Left ventricle myocardium inferior (tissue), 1 donor: ENCODE data around the gene COA7. TPM values are rescaled to one million over a fixed set of nuclear protein-coding genes. Genes with fewer than 3 reads are reported as not detected.

Source experiments
- DNase-seq: peaks from one replicate; pipeline ENCODE4 v3.0.0-alpha.2; 2020
- H3K27ac ChIP-seq: fragments of 200-600 bp; replicated peaks from 2 replicates; pipeline ENCODE4 v1.8.0; 2021
- H3K27me3 ChIP-seq: fragments of 200-600 bp; 2 replicates; pipeline ENCODE4 v1.8.0; 2021; ENCODE audit warnings: low read depth
- H3K36me3 ChIP-seq: fragments of 200-600 bp; 2 replicates; pipeline ENCODE4 v1.8.0; 2021
- H3K4me1 ChIP-seq: fragments of 200-600 bp; 2 replicates; pipeline ENCODE4 v1.8.0; 2021
- H3K4me3 ChIP-seq: fragments of 200-600 bp; 2 replicates; pipeline ENCODE4 v1.8.0; 2021; ENCODE audit warnings: mild to moderate bottlenecking, moderate library complexity
- H3K9me3 ChIP-seq: fragments of 200-600 bp; replicated peaks from 2 replicates; pipeline ENCODE4 v1.8.0; 2021
- CTCF ChIP-seq: fragments of 200-600 bp; IDR thresholded peaks from 2 replicates; pipeline ENCODE4 v1.8.0; 2021; ENCODE audit warnings: antibody characterized with exemption, mild to moderate bottlenecking, borderline replicate concordance
- intact Hi-C: fragments of 100-400 bp; cut with micrococcal nuclease; formaldehyde crosslinking; loops from one replicate; pipeline ENCODE4 v1.11.0; 2022
- total RNA-seq: library from RNA; stranded (reverse); fragmentation: NEBNext Ultra II Directional; extraction: Animal tissue kit (Norgen Biotek cat#: 25700); gene quantifications from one replicate; pipeline ENCODE4 v1.2.1, GENCODE V29; 2021
- donor health status: DM: no; HTN: yes; CAD: no; lungs with severe emphysema.

COA7 gene
- total RNA-seq, 1 donor from 2014 or later, result 18.5 TPM

- no peaks in the 10 kb centered on the region for H3K9me3 ChIP-seq
- intact Hi-C loops, result no loop called here
- no peak overlapping the region for H3K4me3 ChIP-seq
- peak overlapping the region; percentile 63 for H3K27ac ChIP-seq
- no peaks in the 10 kb centered on the region for H3K36me3 ChIP-seq
- TF ChIP-seq CTCF, result no peak
- H3K27me3 ChIP-seq, result no peaks in the 10 kb centered on the region
- DNase-seq, result no peak
- H3K4me1 ChIP-seq, result peaks cover 27% of the 10 kb centered on the region
Observed at GRCh38 chr1:52707927-52708655, 9.9 kb upstream of the COA7 start.

- no peaks in the 10 kb centered on the region for H3K9me3 ChIP-seq
- H3K36me3 ChIP-seq, result no peaks in the 10 kb centered on the region
- intact Hi-C loops, result no loop called here
- peak; percentile 23 for DNase-seq
- H3K27me3 ChIP-seq, result no peaks in the 10 kb centered on the region
- peaks cover 32% of the 10 kb centered on the region for H3K4me1 ChIP-seq
- no peak overlapping the region for H3K4me3 ChIP-seq
- H3K27ac ChIP-seq, result peak overlapping the region; percentile 63
- no peak for TF ChIP-seq CTCF
Observed at GRCh38 chr1:52706941-52707926, 9.1 kb upstream of the COA7 start.

GRCh38 chr1:52706136-52706670, 8.1 kb upstream of the COA7 start:
- Histone ChIP-seq H3K9me3 (no peaks in the 10 kb centered on the region), H3K4me1 (peaks cover 32% of the 10 kb centered on the region), H3K4me3 (no peak overlapping the region), H3K27ac (no peak overlapping the region), H3K36me3 (no peaks in the 10 kb centered on the region), H3K27me3 (no peaks in the 10 kb centered on the region)
- intact Hi-C loops, result no loop called here
- DNase-seq, result no peak
- TF ChIP-seq CTCF, result no peak

DNA sequence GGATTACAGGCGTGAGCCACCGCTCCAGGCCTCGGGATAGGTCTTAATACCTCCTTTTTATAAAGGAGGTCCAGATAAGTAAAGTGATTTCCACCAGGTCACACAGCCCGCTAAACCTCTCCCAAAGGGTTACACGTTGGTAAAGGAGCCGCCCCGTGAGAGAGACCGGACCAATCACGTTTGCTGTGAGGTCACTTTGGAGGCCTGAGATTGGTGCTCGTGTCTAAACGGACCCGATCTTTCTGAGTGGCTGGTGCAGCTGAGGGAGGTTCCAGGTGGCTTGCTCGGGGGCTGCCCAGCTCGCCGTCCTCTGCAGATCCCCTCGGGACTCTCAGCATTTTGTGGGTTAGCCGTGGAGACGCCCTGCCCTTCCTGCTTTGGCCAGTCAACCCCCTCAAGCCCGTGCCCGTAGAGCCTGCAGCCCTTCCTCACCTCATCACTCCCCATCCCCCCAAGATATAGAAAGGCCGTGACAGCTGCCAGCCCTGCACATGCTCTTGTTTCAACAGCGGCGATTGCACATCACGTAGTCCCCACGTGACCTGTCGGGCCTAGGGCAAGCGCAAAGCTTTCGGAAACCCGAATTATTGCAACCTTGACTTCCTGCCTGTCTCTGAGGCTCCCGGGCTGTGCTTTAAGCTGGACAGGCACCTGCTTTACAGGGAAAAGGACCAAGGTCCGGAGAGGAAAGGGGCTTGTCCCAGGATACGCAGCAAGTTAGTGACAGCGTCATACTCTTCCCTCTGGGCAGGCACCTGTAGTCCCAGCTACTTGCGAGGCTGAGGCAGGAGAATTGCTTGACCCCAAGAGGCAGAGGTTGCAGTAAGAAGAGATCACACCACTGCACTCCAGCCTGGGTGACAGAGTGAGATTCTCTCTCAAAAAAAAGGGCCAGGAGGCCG, 5.0 kb upstream of the COA7 start:
- peak; percentile 88 for DNase-seq
- no peaks in the 10 kb centered on the region for H3K36me3 ChIP-seq
- intact Hi-C loops, result no loop called here

More for the DNA sequence above, 5.0 kb upstream of the COA7 start:
- peaks cover 41% of the 10 kb centered on the region for H3K4me1 ChIP-seq
- peak overlapping the region; percentile 72 for H3K4me3 ChIP-seq
- no peaks in the 10 kb centered on the region for H3K27me3 ChIP-seq
- H3K27ac ChIP-seq, result peak overlapping the region; percentile 93
- no peaks in the 10 kb centered on the region for H3K9me3 ChIP-seq
- TF ChIP-seq CTCF, result no peak
